Duodenal mucosa (tissue), 2 donors: ENCODE data around the gene CRYBG1.
A peak's percentile ranks its signal among the peaks of the same experiment; 100 is the strongest.

ENCODE experiments used
- H3K27ac ChIP-seq: one replicate; pipeline ENCODE4 v1.7.0; 2013; ENCODE audit warnings: low read depth, low read length
- H3K27me3 ChIP-seq, 2 donors: one replicate each; pipeline ENCODE4 v1.7.0; 2013; ENCODE audit warnings: low read length in 2 of 2, control low read depth in 1 of 2; ENCODE audit not compliant: insufficient read depth in 2 of 2, control insufficient read depth in 1 of 2
- H3K36me3 ChIP-seq, 2 donors: one replicate each; pipeline ENCODE4 v1.7.0; 2013; ENCODE audit warnings: low read length in 2 of 2, control low read depth in 1 of 2; ENCODE audit not compliant: insufficient read depth in 2 of 2, control insufficient read depth in 1 of 2
- H3K4me1 ChIP-seq, 2 donors: one replicate each; pipeline ENCODE4 v1.7.0; 2013; ENCODE audit warnings: low read length in 2 of 2, control low read depth in 1 of 2; ENCODE audit not compliant: insufficient read depth in 2 of 2, control insufficient read depth in 1 of 2
- H3K4me3 ChIP-seq, 2 donors: one replicate each; pipeline ENCODE4 v1.7.0; 2013; ENCODE audit warnings: low read length in 2 of 2, low read depth in 1 of 2
- H3K9ac ChIP-seq, 2 donors: one replicate each; pipeline ENCODE4 v1.7.0; 2013; ENCODE audit warnings: low read length in 2 of 2, low read depth in 1 of 2
- H3K9me3 ChIP-seq, 2 donors: one replicate each; pipeline ENCODE4 v1.7.0; 2013; ENCODE audit warnings: low read length in 2 of 2, control low read depth in 1 of 2; ENCODE audit not compliant: control insufficient read depth in 1 of 2

Gene CRYBG1

DNA sequence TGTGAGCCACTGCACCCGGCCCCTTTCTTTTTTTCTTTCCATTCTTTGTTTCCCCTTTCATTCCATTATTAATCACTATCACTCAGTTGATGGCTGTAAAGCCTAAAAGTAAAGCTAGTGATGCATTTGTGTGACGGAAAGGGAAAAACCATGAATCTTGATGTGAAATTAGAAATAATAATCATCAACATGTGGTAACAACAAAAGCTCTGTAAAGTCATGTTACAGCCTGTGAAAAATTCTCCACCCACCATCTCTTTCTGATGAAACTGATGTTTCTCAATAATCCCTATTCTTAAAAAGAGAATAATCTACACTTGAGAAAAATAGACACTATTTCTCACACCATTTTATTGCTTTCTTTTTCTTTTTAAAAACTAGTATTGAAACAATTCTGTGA lies 80.0 kb downstream of the CRYBG1 start:
- Histone ChIP-seq H3K9ac (no peak overlapping the region), H3K4me3 (no peak overlapping the region), H3K27me3 (peaks cover 0 to 5% of the 10 kb centered on the region in 2 donors), H3K4me1 (no peaks in the 10 kb centered on the region), H3K36me3 (no peaks in the 10 kb centered on the region), H3K9me3 (no peaks in the 10 kb centered on the region), H3K27ac (no peak overlapping the region)

DNA sequence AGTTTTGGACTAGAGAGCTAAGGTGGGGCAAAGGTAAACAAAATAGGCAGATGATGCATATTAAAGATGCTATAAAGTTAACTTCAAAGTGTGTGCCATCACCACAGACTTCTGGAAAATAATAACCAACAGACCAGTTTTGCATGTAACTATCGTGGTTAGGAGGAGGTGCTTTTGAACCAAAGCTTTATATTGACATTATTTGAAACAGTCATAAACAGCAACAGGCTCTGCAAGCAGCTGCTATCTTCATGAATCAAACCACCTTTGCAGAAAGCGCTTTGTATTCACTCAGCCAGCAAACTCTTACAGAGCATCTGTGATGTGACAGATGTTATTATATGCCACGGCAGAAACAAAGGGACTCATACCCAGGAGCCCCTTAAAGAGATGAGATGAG lies 81.9 kb downstream of the CRYBG1 start:
- no peaks in the 10 kb centered on the region for H3K4me1 ChIP-seq
- H3K9me3 ChIP-seq = no peaks in the 10 kb centered on the region
- no peaks in the 10 kb centered on the region for H3K36me3 ChIP-seq
- H3K9ac ChIP-seq = no peak overlapping the region
- peaks cover 0 to 5% of the 10 kb centered on the region in 2 donors for H3K27me3 ChIP-seq
- no peak overlapping the region for H3K27ac ChIP-seq
- no peak overlapping the region for H3K4me3 ChIP-seq

DNA sequence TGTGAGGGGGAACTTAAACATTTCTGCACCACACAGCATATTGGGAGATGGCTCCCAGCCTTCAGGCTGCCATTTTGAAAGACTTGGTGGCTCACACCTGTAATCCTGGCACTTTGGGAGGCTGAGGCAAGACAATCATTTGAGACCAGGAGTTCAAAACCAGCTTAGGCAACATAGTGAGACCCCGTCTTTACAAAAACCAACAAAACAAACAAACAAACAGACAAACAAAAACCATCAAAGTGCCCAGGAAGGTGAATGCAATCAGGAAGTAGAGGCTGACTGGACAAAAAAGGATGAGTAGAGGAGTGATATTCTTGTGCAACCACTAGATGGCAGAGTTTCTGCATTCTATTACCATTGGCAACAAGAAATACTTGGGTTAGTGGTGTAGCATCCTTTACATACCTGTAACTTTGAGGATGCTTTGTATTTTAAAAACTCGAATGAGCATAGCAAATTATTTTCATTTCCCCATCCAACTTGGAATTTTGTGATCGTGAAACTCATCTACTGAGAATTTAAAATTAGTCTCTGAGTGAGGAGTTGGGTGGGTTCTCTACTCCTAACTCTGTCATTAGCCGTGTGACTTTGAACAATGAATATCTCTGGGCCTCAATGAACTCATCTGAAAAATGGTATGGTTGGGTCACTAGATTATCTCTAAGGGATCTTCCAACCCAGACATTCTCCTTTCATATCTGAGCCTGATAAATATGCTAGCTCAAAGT lies 84.4 kb downstream of the CRYBG1 start:
- no peak overlapping the region for H3K27ac ChIP-seq
- H3K36me3 ChIP-seq = no peaks in the 10 kb centered on the region
- no peak overlapping the region for H3K4me3 ChIP-seq
- H3K27me3 ChIP-seq = no peaks in the 10 kb centered on the region
- no peaks in the 10 kb centered on the region for H3K9me3 ChIP-seq
- H3K9ac ChIP-seq = no peak overlapping the region
- peaks cover 9 to 10% of the 10 kb centered on the region in 2 donors for H3K4me1 ChIP-seq

GRCh38 chr6:106445508-106445878 lies 85.0 kb downstream of the CRYBG1 start:
- Histone ChIP-seq H3K27ac (no peak overlapping the region), H3K9me3 (no peaks in the 10 kb centered on the region), H3K4me3 (no peak overlapping the region), H3K4me1 (peaks cover 9 to 13% of the 10 kb centered on the region in 2 donors), H3K9ac (no peak overlapping the region), H3K36me3 (no peaks in the 10 kb centered on the region), H3K27me3 (no peaks in the 10 kb centered on the region)

- H3K9ac ChIP-seq = no peak overlapping the region
- no peaks in the 10 kb centered on the region for H3K9me3 ChIP-seq
- no peaks in the 10 kb centered on the region for H3K27me3 ChIP-seq
- H3K27ac ChIP-seq = no peak overlapping the region
- no peaks in the 10 kb centered on the region for H3K36me3 ChIP-seq
- peaks cover 9 to 15% of the 10 kb centered on the region in 2 donors for H3K4me1 ChIP-seq
- H3K4me3 ChIP-seq = peak overlapping the region; percentile 2 to 15
Observed at GRCh38 chr6:106446287-106446885, 85.9 kb downstream of the CRYBG1 start.

DNA sequence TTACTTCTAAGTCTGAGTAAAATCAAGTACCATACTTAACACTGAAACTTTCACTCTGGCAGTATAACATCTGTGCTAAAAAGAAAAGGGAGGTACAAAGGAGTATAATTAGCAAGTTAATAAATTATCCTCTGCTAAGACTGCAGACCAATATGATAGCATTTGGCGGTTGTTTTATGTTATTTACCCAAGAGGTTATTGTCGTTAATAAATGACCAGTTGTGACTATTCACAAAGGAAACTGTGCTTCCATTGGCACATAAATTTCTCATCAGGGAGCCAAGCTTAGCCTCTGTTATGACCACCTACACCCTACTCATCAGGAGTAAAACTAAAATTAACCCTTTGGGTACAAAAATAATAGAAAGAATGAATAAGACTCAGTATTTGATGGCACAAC lies 86.5 kb downstream of the CRYBG1 start:
- Histone ChIP-seq H3K9ac (no peak overlapping the region), H3K27me3 (no peaks in the 10 kb centered on the region), H3K4me1 (peaks cover 9 to 15% of the 10 kb centered on the region in 2 donors), H3K36me3 (no peaks in the 10 kb centered on the region), H3K9me3 (no peaks in the 10 kb centered on the region), H3K4me3 (peak overlapping the region; percentile 2 to 15), H3K27ac (no peak overlapping the region)

GRCh38 chr6:106448000-106448426 lies 87.5 kb downstream of the CRYBG1 start:
- Histone ChIP-seq H3K4me1 (peaks cover 9 to 15% of the 10 kb centered on the region in 2 donors), H3K27me3 (no peaks in the 10 kb centered on the region), H3K36me3 (no peaks in the 10 kb centered on the region), H3K27ac (no peak overlapping the region), H3K9ac (no peak overlapping the region), H3K9me3 (no peaks in the 10 kb centered on the region), H3K4me3 (no peak overlapping the region)

DNA sequence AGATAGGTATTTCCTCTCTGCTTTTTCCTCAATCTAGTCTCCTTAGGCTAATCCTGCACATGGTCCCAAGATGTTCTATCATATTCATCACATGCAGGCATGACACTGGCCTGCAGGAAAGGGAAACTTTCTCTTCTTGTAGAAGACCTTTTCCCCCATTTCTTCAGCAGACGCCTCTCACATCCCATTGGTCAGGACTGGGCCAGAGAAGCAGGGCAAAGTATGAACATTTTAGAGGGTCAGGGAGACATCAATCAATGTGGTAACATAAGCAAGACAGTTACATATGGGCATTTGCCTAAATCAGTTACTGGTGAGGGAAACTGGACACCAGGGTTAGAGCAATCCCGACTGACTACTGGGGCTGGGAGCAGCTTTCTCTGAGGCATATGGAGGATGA lies 90.1 kb downstream of the CRYBG1 start:
- Histone ChIP-seq H3K36me3 (no peaks in the 10 kb centered on the region), H3K27me3 (no peaks in the 10 kb centered on the region)

DNA sequence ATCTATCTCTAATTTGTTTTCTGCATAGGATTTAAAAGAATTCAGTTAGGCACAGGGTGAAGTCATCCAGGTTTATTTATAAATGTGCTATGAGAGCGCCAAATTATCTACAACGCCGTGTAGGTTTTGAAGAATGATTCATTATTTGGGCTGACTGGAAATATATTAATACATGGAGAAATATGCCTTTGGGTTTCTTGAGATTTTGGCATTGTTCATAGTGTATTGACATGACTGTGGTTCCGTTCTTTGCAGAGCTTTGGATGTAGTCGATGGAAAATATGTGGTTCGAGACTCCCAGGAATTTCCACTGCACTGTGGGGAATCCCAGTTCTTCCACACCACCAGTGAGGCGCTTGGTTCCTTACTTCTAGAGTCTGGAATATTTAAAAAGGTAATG lies 90.9 kb downstream of the CRYBG1 start:
- no peak overlapping the region for H3K27ac ChIP-seq

More for the DNA sequence above, 90.1 kb downstream of the CRYBG1 start:
- H3K27ac ChIP-seq = no peak overlapping the region
- H3K4me1 ChIP-seq = peaks cover 9 to 18% of the 10 kb centered on the region in 2 donors
- no peak overlapping the region for H3K9ac ChIP-seq
- H3K4me3 ChIP-seq = no peak overlapping the region
- H3K9me3 ChIP-seq = no peaks in the 10 kb centered on the region

GRCh38 chr6:106452628-106453027 lies 92.1 kb downstream of the CRYBG1 start:
- no peak overlapping the region for H3K4me3 ChIP-seq
- peaks cover 8 to 21% of the 10 kb centered on the region in 2 donors for H3K4me1 ChIP-seq
- no peaks in the 10 kb centered on the region for H3K36me3 ChIP-seq
- no peak overlapping the region for H3K27ac ChIP-seq
- no peaks in the 10 kb centered on the region for H3K27me3 ChIP-seq
- no peaks in the 10 kb centered on the region for H3K9me3 ChIP-seq
- no peak overlapping the region for H3K9ac ChIP-seq

More for the DNA sequence above, 90.9 kb downstream of the CRYBG1 start:
- Histone ChIP-seq H3K9me3 (no peaks in the 10 kb centered on the region), H3K27me3 (no peaks in the 10 kb centered on the region), H3K9ac (no peak overlapping the region), H3K4me3 (no peak overlapping the region), H3K36me3 (no peaks in the 10 kb centered on the region), H3K4me1 (peaks cover 9 to 18% of the 10 kb centered on the region in 2 donors)
